HEK293T (cell line): ENCODE data around the gene SLC36A2.
"Not testable (repeated sequence)": the region's sequence is repeated elsewhere in the genome, so short reads cannot be mapped to it uniquely, and the experiment has no call there.

ENCODE experiments used
- CTCF ChIA-PET: fragments of 350-600 bp; formaldehyde crosslinking; extraction: SDS; loops from one replicate; lab custom pipeline; 2021; ENCODE audit warnings: antibody characterized with exemption, inconsistent platforms; lab: Yijun Ruan, JAX
- POLR2A ChIA-PET: fragments of 350-600 bp; formaldehyde crosslinking; extraction: SDS; loops from one replicate; lab custom pipeline; 2020; ENCODE audit warnings: antibody characterized with exemption, inconsistent platforms; lab: Yijun Ruan, JAX
- DNase-seq: peaks from one replicate; pipeline ENCODE4 v3.0.0; 2012; ENCODE audit warnings: mixed read lengths; ENCODE audit errors: extremely low spot score
- ARNT ChIP-seq: fragments of 450-650 bp; IDR thresholded peaks from 2 replicates; pipeline ENCODE4 v1.6.1; 2017; ENCODE audit warnings: mild to moderate bottlenecking
- BHLHE40 ChIP-seq: fragments of 450-650 bp; IDR thresholded peaks from 2 replicates; pipeline ENCODE4 v1.6.1; 2016; ENCODE audit warnings: mild to moderate bottlenecking, moderate library complexity, borderline replicate concordance
- CTBP1 ChIP-seq: fragments of 450-650 bp; IDR thresholded peaks from 2 replicates; pipeline ENCODE4 v1.6.1; 2016; ENCODE audit warnings: borderline replicate concordance
- ELF4 ChIP-seq: fragments of 450-650 bp; IDR thresholded peaks from 2 replicates; pipeline ENCODE4 v1.6.1; 2017; ENCODE audit warnings: antibody characterized with exemption
- FOXA1 ChIP-seq: fragments of 450-650 bp; IDR thresholded peaks from 2 replicates; pipeline ENCODE4 v1.6.1; 2016; ENCODE audit warnings: mild to moderate bottlenecking
- FOXK2 ChIP-seq: fragments of 450-650 bp; IDR thresholded peaks from 2 replicates; pipeline ENCODE4 v1.6.1; 2016; ENCODE audit warnings: mild to moderate bottlenecking
- FOXM1 ChIP-seq: fragments of 450-650 bp; IDR thresholded peaks from 2 replicates; pipeline ENCODE4 v1.6.1; 2017; ENCODE audit warnings: mild to moderate bottlenecking, borderline replicate concordance
- HDGF ChIP-seq: fragments of 450-650 bp; IDR thresholded peaks from 2 replicates; pipeline ENCODE4 v1.6.1; 2017; ENCODE audit warnings: antibody characterized with exemption, borderline replicate concordance
- L3MBTL2 ChIP-seq: fragments of 450-650 bp; conservative IDR thresholded peaks from 2 replicates; pipeline ENCODE4 v1.6.1; 2016; ENCODE audit warnings: mild to moderate bottlenecking
- LEF1 ChIP-seq: fragments of 450-650 bp; IDR thresholded peaks from 2 replicates; pipeline ENCODE4 v1.6.1; 2017; ENCODE audit warnings: mild to moderate bottlenecking, borderline replicate concordance
- NFRKB ChIP-seq: fragments of 450-650 bp; IDR thresholded peaks from 2 replicates; pipeline ENCODE4 v1.6.1; 2016; ENCODE audit warnings: mild to moderate bottlenecking, moderate library complexity
- PKNOX1 ChIP-seq: fragments of 450-650 bp; IDR thresholded peaks from 2 replicates; pipeline ENCODE4 v1.6.1; 2016
- SP1 ChIP-seq: fragments of 450-650 bp; IDR thresholded peaks from 2 replicates; pipeline ENCODE4 v1.6.1; 2017
- SUZ12 ChIP-seq: fragments of 450-650 bp; IDR thresholded peaks from 2 replicates; pipeline ENCODE4 v1.6.1; 2016; ENCODE audit warnings: mild to moderate bottlenecking
- TARDBP ChIP-seq: fragments of 450-650 bp; IDR thresholded peaks from 2 replicates; pipeline ENCODE4 v1.6.1; 2016
- ZNF384 ChIP-seq: fragments of 450-650 bp; IDR thresholded peaks from 2 replicates; pipeline ENCODE4 v1.6.1; 2016

SLC36A2 gene

GRCh38 chr5:151312756-151313324 is 34.5 kb downstream of the SLC36A2 start:
- ChIA-PET POLR2A (no interaction called here), CTCF (interaction anchor here (1.0 to 1.2 kb wide), 2 partner anchors 15 to 211 kb away, joined by 3 to 4 read pairs; no protein-coding TSS in a partner anchor)
- TF ChIP-seq PKNOX1 (no peak), SUZ12 (no peak), ELF4 (no peak), FOXM1 (no peak), ARNT (no peak), FOXK2 (no peak), NFRKB (no peak)
- no peak for DNase-seq

GRCh38 chr5:151310932-151311331 is 36.4 kb downstream of the SLC36A2 start:
- ChIA-PET CTCF (no interaction called here), POLR2A (no interaction called here)
- TF ChIP-seq CTBP1 (no peak), FOXK2 (no peak), LEF1 (no peak), HDGF (no peak), NFRKB (no peak), SP1 (no peak), BHLHE40 (no peak), SUZ12 (no peak), TARDBP (no peak), ZNF384 (no peak), FOXA1 (no peak), L3MBTL2 (no peak), PKNOX1 (no peak), FOXM1 (no peak), ELF4 (no peak), ARNT (no peak)
- no peak for DNase-seq

GRCh38 chr5:151309821-151310220 is 37.5 kb downstream of the SLC36A2 start:
- CTCF ChIA-PET = interaction anchor here (1.2 kb wide), 1 partner anchor 214 kb away, joined by 3 read pairs; no protein-coding TSS in a partner anchor
- DNase-seq, POLR2A ChIA-PET: not testable (repeated sequence)

- CTCF ChIA-PET = interaction anchor here (1.2 kb wide), 1 partner anchor 214 kb away, joined by 3 read pairs; no protein-coding TSS in a partner anchor
- POLR2A ChIA-PET = not testable (repeated sequence)
These were observed 38.1 kb downstream of the SLC36A2 start for GRCh38 chr5:151309266-151309665.

GRCh38 chr5:151303666-151304065 is 43.7 kb downstream of the SLC36A2 start, which contains the start of gene SLC36A3:
TSS of gene SLC36A3 (minus strand) at chr5:151303766. CDS start at chr5:151303354, 412 bp downstream.
- ChIA-PET CTCF (interaction anchor here (1.4 kb wide), 1 partner anchor 12 kb away, joined by 3 read pairs; no protein-coding TSS in a partner anchor), POLR2A (no interaction called here)
- DNase-seq = no peak
- no peak for TF ChIP-seq L3MBTL2
- TF ChIP-seq CTBP1 = no peak
- no peak for TF ChIP-seq BHLHE40
- no peak for TF ChIP-seq SP1
- TF ChIP-seq HDGF = no peak
- TF ChIP-seq FOXK2 = no peak
- TF ChIP-seq LEF1 = no peak
- TF ChIP-seq NFRKB = no peak
- no peak for TF ChIP-seq PKNOX1
- no peak for TF ChIP-seq FOXA1

More at GRCh38 chr5:151309266-151309665, 38.1 kb downstream of the SLC36A2 start:
- not testable (repeated sequence) for DNase-seq

- ChIA-PET CTCF (interaction anchor here (0.5 to 1.6 kb wide), 8 partner anchors 15 to 459 kb away, joined by 3 to 4 read pairs (median 3); no protein-coding TSS in a partner anchor), POLR2A (no interaction called here)
- TF ChIP-seq LEF1 (no peak), ZNF384 (no peak), FOXK2 (no peak), BHLHE40 (no peak), FOXA1 (no peak), NFRKB (no peak), ARNT (no peak), TARDBP (no peak), PKNOX1 (no peak), SP1 (no peak), SUZ12 (no peak), ELF4 (no peak), CTBP1 (no peak), FOXM1 (no peak)
- peak; percentile 70 for DNase-seq
These were observed 49.1 kb downstream of the SLC36A2 start for GRCh38 chr5:151298063-151298855.
